GM19452 (cell line): Measurements from ENCODE around the gene MRTFB.
A peak's percentile ranks its signal among the peaks of the same experiment; 100 is the strongest.

Source experiments
- ATAC-seq: cut with Tn5 transposase; IDR thresholded peaks from one replicate; pipeline ENCODE4 v1.9.1; 2021; ENCODE audit not compliant: unreplicated experiment

Gene MRTFB

GRCh38 chr16:14063618-14064581 is 7.2 kb upstream of the MRTFB start:
- no peak for ATAC-seq

- ATAC-seq, result no peak
Measured at GRCh38 chr16:14069818-14070217, 1.3 kb upstream of the MRTFB start.

- ATAC-seq, result no peak
Measured at GRCh38 chr16:14070555-14070876, 603 bp upstream of the MRTFB start.

- peak; percentile 26 for ATAC-seq
Measured at GRCh38 chr16:14071576-14072271, 605 bp downstream of the MRTFB start.

- no peak for ATAC-seq
Measured at GRCh38 chr16:14072360-14072759, 1.2 kb downstream of the MRTFB start.

- ATAC-seq, result no peak
Measured at GRCh38 chr16:14074544-14074943, 3.4 kb downstream of the MRTFB start.

- no peak for ATAC-seq
Measured at GRCh38 chr16:14077918-14078317, 6.8 kb downstream of the MRTFB start.

- no peak for ATAC-seq
Measured at GRCh38 chr16:14086477-14086876, 15.4 kb downstream of the MRTFB start.

GRCh38 chr16:14087181-14087580 is 16.1 kb downstream of the MRTFB start:
- ATAC-seq, result no peak

GRCh38 chr16:14087590-14088154 is 16.6 kb downstream of the MRTFB start:
- no peak for ATAC-seq

- ATAC-seq, result no peak
Measured at GRCh38 chr16:14088155-14088753, 17.1 kb downstream of the MRTFB start.

- no peak for ATAC-seq
Measured at GRCh38 chr16:14089283-14089823, 18.2 kb downstream of the MRTFB start.

GRCh38 chr16:14092561-14092960 is 21.4 kb downstream of the MRTFB start:
- no peak for ATAC-seq

GRCh38 chr16:14095883-14096551 is 24.9 kb downstream of the MRTFB start:
- ATAC-seq, result no peak

GRCh38 chr16:14097182-14097959 is 26.3 kb downstream of the MRTFB start:
- no peak for ATAC-seq

- no peak for ATAC-seq
Measured at GRCh38 chr16:14098081-14098480, 27.0 kb downstream of the MRTFB start.

GRCh38 chr16:14100825-14101224 is 29.7 kb downstream of the MRTFB start:
- no peak for ATAC-seq

- ATAC-seq, result peak; percentile 71
Measured at GRCh38 chr16:14101415-14101814, 30.3 kb downstream of the MRTFB start.

- no peak for ATAC-seq
Measured at GRCh38 chr16:14102925-14103720, 32.0 kb downstream of the MRTFB start.
